Tibial nerve (tissue), 3 donors: ENCODE measurements around the gene CNTN6.

Experiments
- POLR2A ChIP-seq, 2 donors: fragments of 450-650 bp; IDR thresholded peaks; one replicate each; pipeline ENCODE4 v1.6.1; 2017; ENCODE audit warnings: antibody characterized with exemption in 2 of 2, mild to moderate bottlenecking in 2 of 2, moderate library complexity in 2 of 2
- TF ChIP-seq, protein P1 (sequence below), 5 experiments: fragments of 200-600 bp in 3 of 5; fragments of 450-650 bp in 2 of 5; sonication (generic) in 3 of 5; IDR thresholded peaks; one replicate each; pipeline ENCODE4 v1.5.1; 2016 to 2019; ENCODE audit warnings: antibody characterized with exemption in 5 of 5, mild to moderate bottlenecking in 3 of 5, moderate library complexity in 2 of 5

GRCh38 chr3:1394188-1394587 is 301.4 kb downstream of the CNTN6 start:
- TF ChIP-seq, protein P1, sequence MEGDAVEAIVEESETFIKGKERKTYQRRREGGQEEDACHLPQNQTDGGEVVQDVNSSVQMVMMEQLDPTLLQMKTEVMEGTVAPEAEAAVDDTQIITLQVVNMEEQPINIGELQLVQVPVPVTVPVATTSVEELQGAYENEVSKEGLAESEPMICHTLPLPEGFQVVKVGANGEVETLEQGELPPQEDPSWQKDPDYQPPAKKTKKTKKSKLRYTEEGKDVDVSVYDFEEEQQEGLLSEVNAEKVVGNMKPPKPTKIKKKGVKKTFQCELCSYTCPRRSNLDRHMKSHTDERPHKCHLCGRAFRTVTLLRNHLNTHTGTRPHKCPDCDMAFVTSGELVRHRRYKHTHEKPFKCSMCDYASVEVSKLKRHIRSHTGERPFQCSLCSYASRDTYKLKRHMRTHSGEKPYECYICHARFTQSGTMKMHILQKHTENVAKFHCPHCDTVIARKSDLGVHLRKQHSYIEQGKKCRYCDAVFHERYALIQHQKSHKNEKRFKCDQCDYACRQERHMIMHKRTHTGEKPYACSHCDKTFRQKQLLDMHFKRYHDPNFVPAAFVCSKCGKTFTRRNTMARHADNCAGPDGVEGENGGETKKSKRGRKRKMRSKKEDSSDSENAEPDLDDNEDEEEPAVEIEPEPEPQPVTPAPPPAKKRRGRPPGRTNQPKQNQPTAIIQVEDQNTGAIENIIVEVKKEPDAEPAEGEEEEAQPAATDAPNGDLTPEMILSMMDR (IDR thresholded peaks at IDR 0.05), result no peak
- TF ChIP-seq POLR2A (IDR thresholded peaks at IDR 0.05), result no peak
